Keratinocyte (primary cell): ENCODE measurements around the gene GMPR2. TPM values are rescaled to one million over a fixed set of nuclear protein-coding genes. Genes with fewer than 3 reads are reported as not detected.

Experiments used
- DNase-seq: peaks from one replicate; pipeline ENCODE4 v3.0.0-alpha.2; 2011; ENCODE audit warnings: low read depth, missing footprints, low spot score
- FAIRE-seq: peaks from 2 replicates; lab custom pipeline; 2011; peaks lifted over from hg19 to GRCh38; lab: Jason Lieb, UNC
- H2AFZ ChIP-seq: 2 replicates; pipeline ENCODE4 v1.6.0; 2012; ENCODE audit warnings: low read length, control low read depth, inconsistent platforms; ENCODE audit not compliant: control insufficient read depth
- H3K27ac ChIP-seq: 2 replicates; pipeline ENCODE4 v1.5.1; 2011; ENCODE audit warnings: low read length; ENCODE audit not compliant: control insufficient read depth, insufficient read depth
- H3K27me3 ChIP-seq: 3 replicates; pipeline ENCODE4 v1.6.0; 2011; ENCODE audit warnings: low read length; ENCODE audit not compliant: control insufficient read depth, insufficient read depth; ENCODE audit errors: extremely low read depth
- H3K36me3 ChIP-seq, 2 experiments: 2 replicates in 1 of 2; 3 replicates in 1 of 2; pipeline ENCODE4 v1.5.1; 2011; ENCODE audit warnings: low read length in 2 of 2, mild to moderate bottlenecking in 1 of 2; ENCODE audit not compliant: control insufficient read depth in 2 of 2, insufficient read depth in 2 of 2; ENCODE audit errors: extremely low read depth in 1 of 2
- H3K4me1 ChIP-seq: 3 replicates; pipeline ENCODE4 v1.5.1; 2011; ENCODE audit warnings: low read length; ENCODE audit not compliant: control insufficient read depth, insufficient read depth; ENCODE audit errors: extremely low read depth
- H3K4me2 ChIP-seq: 3 replicates; pipeline ENCODE4 v1.6.0; 2011; ENCODE audit warnings: low read depth, low read length; ENCODE audit not compliant: control insufficient read depth, insufficient read depth; ENCODE audit errors: extremely low read depth
- H3K4me3 ChIP-seq, 3 experiments: fragments of 200-600 bp in 1 of 3; sonication (generic) in 1 of 3; 2 replicates in 2 of 3; 3 replicates in 1 of 3; pipeline ENCODE4 v1.5.1; 2011 to 2016; ENCODE audit warnings: low read length in 3 of 3, mild to moderate bottlenecking in 3 of 3, control low read depth in 2 of 3, inconsistent platforms in 1 of 3, low read depth in 1 of 3, mixed read lengths in 1 of 3, mixed run types in 1 of 3, moderate library complexity in 1 of 3; ENCODE audit not compliant: control insufficient read depth in 2 of 3, insufficient read depth in 2 of 3; ENCODE audit errors: extremely low read depth in 1 of 3
- H3K79me2 ChIP-seq: 2 replicates; pipeline ENCODE4 v1.6.0; 2012; ENCODE audit warnings: low read length; ENCODE audit not compliant: control insufficient read depth, insufficient read depth
- H3K9ac ChIP-seq: 3 replicates; pipeline ENCODE4 v1.6.0; 2011; ENCODE audit warnings: low read length; ENCODE audit not compliant: control insufficient read depth, insufficient read depth; ENCODE audit errors: extremely low read depth
- H3K9me1 ChIP-seq: 3 replicates; pipeline ENCODE4 v1.6.0; 2011; ENCODE audit warnings: low read length; ENCODE audit not compliant: control insufficient read depth, insufficient read depth; ENCODE audit errors: extremely low read depth
- H3K9me3 ChIP-seq: 2 replicates; pipeline ENCODE4 v1.5.1; 2012; ENCODE audit warnings: low read depth, low read length; ENCODE audit not compliant: control insufficient read depth
- H4K20me1 ChIP-seq: 3 replicates; pipeline ENCODE4 v1.6.0; 2011; ENCODE audit warnings: low read length; ENCODE audit not compliant: control insufficient read depth, insufficient read depth; ENCODE audit errors: extremely low read depth
- CTCF ChIP-seq, 3 experiments: IDR thresholded peaks in 1 of 3; conservative IDR thresholded peaks in 1 of 3; optimal IDR thresholded peaks in 1 of 3; 2 replicates in 2 of 3; 3 replicates in 1 of 3; pipeline versions ENCODE3 to v1.5.1; 2011; ENCODE audit warnings: low read length in 3 of 3, mild to moderate bottlenecking in 3 of 3, moderate library complexity in 2 of 3, control low read depth in 1 of 3, inconsistent platforms in 1 of 3; ENCODE audit not compliant: insufficient read depth in 2 of 3; ENCODE audit errors: extremely low read depth in 1 of 3
- EZH2 ChIP-seq: IDR thresholded peaks from one replicate; pipeline ENCODE4 v1.6.1; 2012; ENCODE audit warnings: inconsistent platforms, mild to moderate bottlenecking, low read length, moderate library complexity
- dilution Hi-C: fragments of 300-500 bp; cut with MboI; formaldehyde crosslinking; loops from one replicate; pipeline ENCODE4 v1.7.0; 2020; ENCODE audit warnings: low sequenced_read_pairs; ENCODE audit not compliant: extremely low pct_ligation_motif_present
- polyA plus RNA-seq, 5 experiments: library from polyadenylated mRNA; depleted of rRNA in 3 of 5; stranded (reverse) in 3 of 5; stranded (forward) in 1 of 5; unstranded in 1 of 5; fragments of >200 nt; gene quantifications; 1 replicate in 1 of 5; 2 replicates in 3 of 5; 3 replicates in 1 of 5; pipeline versions ENCODE4 v1.2.1 to v1.2.3, GENCODE V29; 2011 to 2012; ENCODE audit warnings: missing spikeins in 2 of 5, low read depth in 1 of 5, low replicate concordance in 1 of 5

GMPR2 gene
- polyA plus RNA-seq, 1 donor (not counting 4 experiments of a cell fraction or from before 2014, with no cell fraction given) = 84.6 TPM

- Histone ChIP-seq H3K4me1 (peaks cover 62% of the 10 kb centered on the region), H3K27ac (no peak overlapping the region), H3K9me1 (no peaks in the 10 kb centered on the region), H3K4me2 (no peak overlapping the region), H4K20me1 (no peaks in the 10 kb centered on the region), H3K27me3 (no peaks in the 10 kb centered on the region), H3K36me3 (peaks cover 25 to 58% of the 10 kb centered on the region in 2 experiments), H3K79me2 (peaks cover 41% of the 10 kb centered on the region), H2AFZ (no peak overlapping the region), H3K9me3 (no peaks in the 10 kb centered on the region), H3K9ac (no peak overlapping the region), H3K4me3 (no peak overlapping the region)
- DNase-seq (no peak), FAIRE-seq (no peak)
- TF ChIP-seq EZH2 = no peak
- no peak for TF ChIP-seq CTCF (optimal IDR thresholded peaks at IDR 0.05 in 1 of 3, IDR thresholded peaks at IDR 0.05 in 1 of 3, conservative IDR thresholded peaks at IDR 0.05 in 1 of 3; ENCODE audit: extremely low read depth in 1 of 3, insufficient read depth in 2 of 3, low read length in 3 of 3)
- dilution Hi-C loops = no loop called here
Measured at GRCh38 chr14:24236689-24237462, 4.1 kb downstream of the GMPR2 start.

- DNase-seq (no peak), FAIRE-seq (no peak)
- TF ChIP-seq EZH2 (no peak), CTCF (optimal IDR thresholded peaks at IDR 0.05 in 1 of 3, IDR thresholded peaks at IDR 0.05 in 1 of 3, conservative IDR thresholded peaks at IDR 0.05 in 1 of 3; ENCODE audit: extremely low read depth in 1 of 3, insufficient read depth in 2 of 3, low read length in 3 of 3) (no peak)
- peaks cover 40% of the 10 kb centered on the region for H3K79me2 ChIP-seq
- H3K4me3 ChIP-seq = no peak overlapping the region
- no peaks in the 10 kb centered on the region for H3K9me3 ChIP-seq
- no peak overlapping the region for H2AFZ ChIP-seq
- H3K9ac ChIP-seq = no peak overlapping the region
- no peak overlapping the region for H3K4me2 ChIP-seq
- dilution Hi-C loops = no loop called here
- H3K9me1 ChIP-seq = no peaks in the 10 kb centered on the region
- H4K20me1 ChIP-seq = no peaks in the 10 kb centered on the region
- peaks cover 62% of the 10 kb centered on the region for H3K4me1 ChIP-seq
- H3K36me3 ChIP-seq = peaks cover 25 to 58% of the 10 kb centered on the region in 2 experiments
- H3K27me3 ChIP-seq = no peaks in the 10 kb centered on the region
- no peak overlapping the region for H3K27ac ChIP-seq
Measured at GRCh38 chr14:24237463-24237955, 4.8 kb downstream of the GMPR2 start.
